GM20000 (cell line): ENCODE results near the gene LUZP2.

Source experiments
- DNase-seq: peaks from one replicate; pipeline ENCODE4 v3.0.0; 2012; ENCODE audit warnings: low spot score
- TF ChIP-seq, protein P1 (sequence below): IDR thresholded peaks from 2 replicates; pipeline ENCODE4 v1.5.1; 2012; ENCODE audit warnings: mild to moderate bottlenecking, control low read depth; ENCODE audit errors: extremely low read depth, missing control alignments

The LUZP2 gene

DNA sequence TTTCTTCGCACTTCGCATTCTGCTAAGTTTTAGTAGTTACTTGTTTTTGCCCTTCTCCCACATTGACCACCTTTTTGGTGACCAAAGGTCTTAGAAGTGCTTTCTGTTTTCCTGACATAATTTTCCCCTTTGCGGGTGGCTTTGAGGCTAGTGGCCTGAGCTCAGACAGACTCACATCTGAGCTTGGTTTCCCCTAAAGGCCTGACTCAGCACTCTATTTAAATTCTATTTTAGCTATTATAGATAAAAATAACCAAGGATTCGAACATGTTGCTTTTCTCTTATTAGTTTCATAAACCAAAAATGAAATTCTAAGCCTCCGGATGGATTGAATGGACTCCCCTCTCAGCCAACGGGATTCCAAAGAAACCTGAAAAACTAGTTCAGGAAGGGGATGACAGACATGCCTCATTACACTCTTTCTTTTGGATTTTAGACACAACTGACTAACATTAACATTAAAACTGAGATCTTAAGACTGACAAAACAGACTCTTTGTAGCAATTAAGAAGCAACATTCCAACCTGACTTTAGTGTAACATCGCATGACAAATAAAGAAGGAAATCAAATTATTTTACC lies 258.5 kb downstream of the LUZP2 start:
- TF ChIP-seq, protein P1, sequence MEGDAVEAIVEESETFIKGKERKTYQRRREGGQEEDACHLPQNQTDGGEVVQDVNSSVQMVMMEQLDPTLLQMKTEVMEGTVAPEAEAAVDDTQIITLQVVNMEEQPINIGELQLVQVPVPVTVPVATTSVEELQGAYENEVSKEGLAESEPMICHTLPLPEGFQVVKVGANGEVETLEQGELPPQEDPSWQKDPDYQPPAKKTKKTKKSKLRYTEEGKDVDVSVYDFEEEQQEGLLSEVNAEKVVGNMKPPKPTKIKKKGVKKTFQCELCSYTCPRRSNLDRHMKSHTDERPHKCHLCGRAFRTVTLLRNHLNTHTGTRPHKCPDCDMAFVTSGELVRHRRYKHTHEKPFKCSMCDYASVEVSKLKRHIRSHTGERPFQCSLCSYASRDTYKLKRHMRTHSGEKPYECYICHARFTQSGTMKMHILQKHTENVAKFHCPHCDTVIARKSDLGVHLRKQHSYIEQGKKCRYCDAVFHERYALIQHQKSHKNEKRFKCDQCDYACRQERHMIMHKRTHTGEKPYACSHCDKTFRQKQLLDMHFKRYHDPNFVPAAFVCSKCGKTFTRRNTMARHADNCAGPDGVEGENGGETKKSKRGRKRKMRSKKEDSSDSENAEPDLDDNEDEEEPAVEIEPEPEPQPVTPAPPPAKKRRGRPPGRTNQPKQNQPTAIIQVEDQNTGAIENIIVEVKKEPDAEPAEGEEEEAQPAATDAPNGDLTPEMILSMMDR = no peak
- no peak for DNase-seq

DNA sequence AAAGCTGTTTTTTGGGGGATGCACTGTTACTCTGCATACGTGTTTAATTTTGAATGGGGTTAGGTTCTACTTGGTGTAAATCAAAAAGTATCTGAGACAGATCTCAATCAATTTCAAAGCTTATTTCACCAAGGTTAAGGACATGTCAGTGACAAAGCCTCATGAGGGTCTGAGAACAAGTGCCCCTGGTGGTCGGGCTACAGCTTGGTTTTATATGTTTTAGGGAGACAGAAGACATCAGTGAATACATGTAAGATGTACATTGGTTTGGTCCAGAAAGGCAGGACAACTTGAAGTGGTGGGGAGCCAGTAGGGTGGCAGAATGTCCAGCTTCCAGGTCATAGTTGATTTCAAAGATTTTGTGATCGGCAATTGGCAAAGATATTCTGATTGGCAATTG lies 262.9 kb downstream of the LUZP2 start:
- no peak for DNase-seq
- TF ChIP-seq, protein P1 = no peak

DNA sequence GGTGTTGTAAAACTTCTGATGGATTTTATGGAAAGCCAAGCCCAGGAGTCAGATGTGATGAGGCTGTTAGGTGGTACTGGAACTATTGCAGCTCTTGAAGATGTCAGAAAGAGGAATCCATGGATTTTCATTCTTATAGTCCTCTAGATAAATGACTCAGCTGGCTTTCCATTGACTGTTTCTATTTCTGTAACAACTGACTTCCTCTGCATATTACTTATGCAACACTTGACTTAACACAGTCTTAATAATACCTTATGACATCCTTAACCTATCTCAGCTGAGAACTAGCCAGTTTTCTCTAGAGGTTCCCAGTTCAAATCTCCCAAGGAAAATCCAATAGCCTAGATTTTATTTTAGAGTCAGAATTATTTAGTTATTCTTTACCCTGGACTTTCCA lies 263.8 kb downstream of the LUZP2 start:
- TF ChIP-seq, protein P1 = no peak
- DNase-seq = no peak

DNA sequence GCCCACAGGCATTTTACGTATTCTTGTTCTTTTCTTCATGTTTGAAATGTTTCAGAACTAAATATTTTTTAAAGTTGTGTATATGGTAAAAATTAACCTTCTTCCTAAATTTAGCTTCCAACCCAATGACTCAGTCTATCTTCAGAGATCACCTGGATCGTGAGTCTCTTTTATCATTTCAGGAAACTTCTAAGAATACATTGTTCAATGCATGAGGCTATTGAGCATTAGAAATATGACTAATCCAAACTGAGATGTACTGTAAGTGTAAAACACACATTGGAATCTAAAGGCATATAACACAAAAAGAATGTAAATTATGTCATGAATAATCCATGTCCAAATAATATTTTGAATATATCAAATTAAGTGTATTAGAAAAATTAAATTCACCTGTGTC lies 265.2 kb downstream of the LUZP2 start:
- DNase-seq = no peak
- TF ChIP-seq, protein P1 = no peak

DNA sequence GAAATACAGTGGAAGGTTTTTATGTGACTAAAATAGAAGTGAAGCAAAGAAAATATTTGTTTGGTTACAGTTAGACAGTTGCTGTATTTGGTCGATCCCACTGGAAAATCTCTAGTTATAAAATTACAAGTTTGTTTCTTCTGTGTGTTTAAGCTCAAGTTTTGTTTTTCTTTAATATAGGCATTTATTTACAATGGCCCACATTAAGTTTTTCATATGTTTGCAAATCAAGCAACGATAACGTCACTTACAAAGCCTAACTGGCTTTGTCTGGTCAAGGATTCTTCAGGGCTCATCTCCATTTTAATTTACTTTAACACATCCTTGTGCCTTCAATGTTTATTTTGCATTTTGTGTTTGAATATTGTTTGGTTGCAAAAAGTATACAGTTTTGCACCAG lies 270.6 kb downstream of the LUZP2 start:
- DNase-seq = no peak
- TF ChIP-seq, protein P1 = no peak

DNA sequence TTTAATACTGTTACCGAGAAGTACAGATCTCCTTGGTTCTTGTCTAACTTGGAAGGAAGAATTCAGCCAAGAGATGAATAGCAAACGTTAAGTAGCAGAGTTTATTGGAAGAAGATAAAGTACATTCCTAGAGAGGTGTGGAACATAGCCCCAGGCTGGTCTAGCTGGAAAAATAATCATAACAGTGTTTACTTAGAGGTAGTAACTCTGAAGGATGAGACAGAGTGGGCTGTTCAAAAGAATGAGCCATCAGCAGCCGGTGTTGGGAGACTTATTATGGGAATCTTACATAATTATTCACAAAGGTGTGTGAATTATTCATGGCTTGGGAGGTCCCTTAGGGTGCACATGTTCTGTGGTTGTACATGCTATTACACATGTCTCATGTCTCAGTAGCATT lies 276.5 kb downstream of the LUZP2 start:
- DNase-seq = no peak
- TF ChIP-seq, protein P1 = no peak

DNA sequence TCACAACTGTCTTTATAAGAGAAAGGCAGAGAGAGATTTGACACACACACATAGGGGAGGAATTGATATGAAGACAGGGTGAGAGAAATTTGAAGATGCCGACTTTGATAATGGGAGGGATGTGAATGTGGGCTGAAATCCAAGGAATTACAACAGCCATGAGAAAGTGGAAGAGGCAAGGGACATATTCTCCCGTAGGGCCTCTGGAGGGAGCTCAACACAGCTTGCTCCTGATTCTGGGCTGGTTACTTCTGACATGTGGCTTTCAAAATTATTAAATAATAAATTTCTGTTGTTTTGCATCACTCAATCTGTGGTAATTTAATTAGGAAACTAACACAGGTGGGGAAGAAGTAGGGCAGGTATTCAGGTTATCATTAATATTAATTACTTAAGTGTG lies 282.9 kb downstream of the LUZP2 start:
- TF ChIP-seq, protein P1 = no peak
- no peak for DNase-seq

DNA sequence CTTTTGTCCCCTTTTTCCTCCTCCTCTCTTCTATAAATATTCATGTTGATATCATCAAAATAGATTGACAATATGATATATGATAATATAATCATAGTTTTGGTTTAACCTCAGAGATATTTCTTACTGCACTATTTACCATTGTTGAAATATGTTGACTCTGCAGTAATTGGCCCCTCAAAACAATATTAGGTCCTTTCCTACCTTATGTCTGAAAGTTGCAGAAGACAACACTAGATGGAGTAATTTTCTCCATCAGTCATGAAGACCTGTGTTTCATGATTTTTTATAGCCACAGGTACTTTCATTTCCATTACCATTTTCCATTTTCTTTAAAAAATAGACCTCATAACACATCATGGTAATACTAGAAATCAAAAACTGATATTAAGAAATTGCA lies 284.4 kb downstream of the LUZP2 start:
- TF ChIP-seq, protein P1 = no peak
- no peak for DNase-seq
